Activated T-helper 1 cell treated with anti-CD3 and anti-CD28 coated beads, Interleukin-2, amount 50 U/mL, for 16 hours (primary cell): ENCODE data around the gene TPP2.

Experiments used
- DNase-seq, 2 donors: peaks; one replicate each; pipeline ENCODE4 v3.0.0-alpha.2; 2020; ENCODE audit warnings: low read depth in 1 of 2, low spot score in 1 of 2

TPP2 gene

DNA sequence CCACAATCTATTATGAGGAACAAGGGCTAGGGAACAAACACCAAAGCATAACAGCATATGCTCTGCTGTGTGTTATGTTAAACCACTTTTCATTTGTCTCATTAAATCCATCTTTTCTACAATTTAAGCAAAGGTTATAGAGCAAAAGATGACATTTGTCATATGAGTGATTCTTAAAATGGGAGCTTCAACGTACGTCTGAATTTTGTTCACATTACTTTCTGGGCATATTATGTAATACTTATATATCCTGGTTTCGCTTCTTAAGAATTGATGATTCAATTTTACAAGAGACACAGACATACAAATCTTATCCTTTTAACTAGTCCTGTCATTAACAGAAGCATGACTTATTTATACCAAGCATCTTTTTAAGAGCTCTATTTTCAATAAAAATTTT, 3.3 kb upstream of the TPP2 start:
- no peak for DNase-seq

DNA sequence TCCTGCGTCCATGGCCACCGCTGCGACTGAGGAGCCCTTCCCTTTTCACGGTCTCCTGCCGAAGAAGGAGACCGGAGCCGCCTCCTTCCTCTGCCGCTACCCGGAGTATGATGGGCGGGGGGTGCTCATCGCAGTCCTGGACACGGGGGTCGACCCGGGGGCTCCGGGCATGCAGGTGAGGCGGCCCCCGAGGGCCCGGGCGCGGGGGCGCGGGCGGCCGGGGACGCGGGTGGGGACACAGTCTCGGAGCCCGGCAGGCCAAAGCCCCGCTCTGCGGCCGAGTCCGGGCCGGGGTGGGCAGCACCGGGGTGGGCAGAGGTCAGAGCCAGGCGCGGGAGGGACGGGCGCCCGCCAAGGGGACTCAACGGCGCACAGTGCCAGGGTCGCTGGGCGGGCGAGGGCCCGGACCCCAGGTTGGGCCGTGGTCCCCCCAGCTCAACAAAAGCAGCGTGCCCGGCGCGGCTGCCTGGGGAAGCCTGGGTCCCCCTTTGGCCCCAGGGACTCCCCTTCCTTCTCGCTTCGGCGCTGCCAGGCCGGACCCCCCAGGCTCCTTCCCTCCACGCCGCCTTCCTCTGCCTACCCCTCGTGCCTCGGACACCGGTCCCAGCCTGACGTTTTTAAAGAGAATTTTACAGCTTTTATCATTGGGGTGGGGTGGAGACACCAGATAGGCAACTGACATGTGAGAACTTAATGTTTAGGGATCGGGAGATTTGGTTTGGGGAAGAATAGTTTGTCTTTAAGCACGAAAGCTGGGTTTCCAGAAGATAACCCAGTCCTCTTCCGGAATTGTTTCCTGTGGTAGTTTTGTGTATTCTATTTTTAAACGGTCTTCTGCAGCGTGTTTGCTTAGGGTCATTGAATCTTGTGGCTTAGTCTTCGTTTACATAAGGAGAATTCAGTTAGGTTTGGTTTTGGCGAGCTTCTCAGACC, 509 bp downstream of the TPP2 start:
- no peak for DNase-seq

DNA sequence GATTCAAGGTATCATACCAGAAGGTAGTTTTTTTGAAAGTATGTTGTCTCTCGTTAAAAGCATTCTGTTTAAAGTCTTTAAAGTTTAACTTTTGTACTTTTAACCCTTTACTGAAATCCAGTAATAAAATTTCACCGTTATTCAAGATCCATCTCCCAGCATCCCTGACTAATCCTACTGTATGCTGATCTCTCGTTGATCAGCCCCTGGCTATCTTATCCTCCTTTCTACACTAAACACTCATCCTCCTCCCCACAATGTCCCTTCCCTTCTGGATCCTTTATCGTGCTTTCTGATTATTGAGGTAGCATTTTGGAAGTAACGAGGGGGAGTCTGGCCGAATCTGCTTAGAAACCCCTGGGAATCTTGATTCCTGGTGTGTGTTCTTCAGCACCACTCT, 1.3 kb downstream of the TPP2 start:
- no peak for DNase-seq

DNA sequence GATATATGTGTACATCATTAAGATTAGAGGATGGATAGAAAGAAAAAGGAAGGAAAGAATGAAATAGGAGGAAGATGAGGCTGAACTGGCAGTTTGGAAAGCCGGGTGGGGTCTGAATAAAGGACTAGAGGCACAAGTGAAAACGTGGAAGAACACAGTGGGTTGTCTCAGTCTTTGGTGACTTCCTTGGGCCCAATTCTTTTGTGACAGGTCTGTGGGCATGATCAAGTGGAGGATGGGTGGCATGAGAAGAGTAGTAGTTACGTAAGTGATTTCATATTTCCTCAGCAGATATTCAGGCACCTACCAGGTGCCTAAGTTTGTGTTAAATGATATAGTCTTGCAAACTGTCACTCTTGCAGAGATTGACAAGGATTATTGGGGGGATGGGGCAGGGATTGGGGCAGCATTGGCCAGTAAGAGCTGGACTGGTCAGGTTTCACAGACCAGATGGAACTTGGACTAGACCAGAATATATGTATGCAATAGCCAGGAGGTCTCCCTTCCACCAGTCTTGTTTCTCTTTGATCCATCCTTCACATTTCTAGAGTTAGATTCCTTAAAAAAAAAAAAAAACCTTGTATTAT, 2.7 kb downstream of the TPP2 start:
- DNase-seq: no peak

DNA sequence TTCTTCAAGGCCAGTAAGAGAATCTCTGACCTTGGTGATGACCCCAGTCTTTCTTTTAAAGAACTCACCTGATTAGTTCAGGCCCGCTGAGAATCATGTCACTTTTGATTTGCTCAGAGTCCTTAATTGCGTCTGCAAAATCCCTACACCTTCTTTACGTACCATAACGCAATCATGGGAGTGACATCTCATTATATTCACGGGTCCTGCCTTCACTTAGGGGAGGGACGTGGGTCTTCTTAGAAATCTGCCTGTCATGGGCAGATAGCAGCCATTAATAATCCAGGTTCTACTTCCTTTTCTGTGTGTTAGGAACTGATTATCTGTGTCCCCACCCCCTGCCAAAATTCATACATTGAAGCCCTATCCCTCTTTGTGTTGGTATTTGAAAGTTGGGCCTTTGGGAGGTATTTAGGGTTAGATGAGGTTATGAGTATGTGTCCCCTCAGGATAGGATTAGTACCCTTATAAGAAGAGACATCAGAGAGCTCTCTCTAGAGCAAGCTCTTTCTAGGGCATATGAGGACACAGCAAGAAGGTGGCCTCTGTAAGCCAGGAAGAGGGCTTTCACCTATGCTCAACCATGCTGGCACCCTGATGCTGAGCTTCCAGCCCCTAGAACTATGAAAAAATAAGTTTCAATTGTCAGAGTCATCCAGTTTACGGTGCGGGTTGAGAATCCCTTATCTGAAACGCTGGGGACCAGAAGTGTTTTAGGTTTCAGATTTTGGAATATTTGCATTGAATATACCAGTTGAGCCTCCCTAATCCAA, 9.9 kb downstream of the TPP2 start:
- DNase-seq: no peak

DNA sequence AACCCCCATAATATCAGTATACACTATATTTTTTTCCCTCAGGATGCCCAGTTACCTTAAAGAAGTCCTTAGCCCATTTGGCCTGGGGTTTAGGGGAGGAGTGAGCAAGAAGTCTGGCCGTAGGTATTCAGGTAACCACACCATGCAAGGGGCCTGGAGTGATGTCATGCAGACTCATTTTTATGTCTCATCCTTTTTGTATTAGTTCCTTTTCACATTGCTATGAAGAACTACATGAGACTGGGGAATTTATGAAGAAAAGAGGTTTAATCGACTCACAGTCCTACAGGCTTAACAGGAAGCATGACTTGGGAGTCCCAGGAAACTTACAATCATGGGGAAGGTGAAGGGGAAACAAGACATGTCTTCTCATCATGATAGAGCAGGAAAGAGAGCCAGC, 12.2 kb downstream of the TPP2 start:
- no peak for DNase-seq

DNA sequence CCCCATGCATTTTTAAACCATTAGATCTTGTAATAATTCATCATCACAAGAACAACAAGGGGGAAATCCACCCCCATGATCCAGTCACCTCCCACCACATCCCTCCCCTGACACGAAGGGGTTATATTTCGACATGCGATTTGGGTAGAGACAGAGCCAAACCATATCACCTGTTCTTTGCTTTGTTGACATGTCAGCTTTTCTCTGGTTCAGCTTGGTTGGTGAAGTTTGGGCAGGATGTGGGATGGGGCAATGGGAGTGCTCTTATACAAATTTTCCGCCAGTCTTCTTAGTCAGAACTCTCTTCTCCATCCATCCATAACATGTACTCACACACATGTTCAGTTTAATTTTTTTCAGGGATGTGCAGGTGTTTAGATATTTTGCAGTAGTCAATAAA, 12.9 kb downstream of the TPP2 start:
- DNase-seq: no peak

DNA sequence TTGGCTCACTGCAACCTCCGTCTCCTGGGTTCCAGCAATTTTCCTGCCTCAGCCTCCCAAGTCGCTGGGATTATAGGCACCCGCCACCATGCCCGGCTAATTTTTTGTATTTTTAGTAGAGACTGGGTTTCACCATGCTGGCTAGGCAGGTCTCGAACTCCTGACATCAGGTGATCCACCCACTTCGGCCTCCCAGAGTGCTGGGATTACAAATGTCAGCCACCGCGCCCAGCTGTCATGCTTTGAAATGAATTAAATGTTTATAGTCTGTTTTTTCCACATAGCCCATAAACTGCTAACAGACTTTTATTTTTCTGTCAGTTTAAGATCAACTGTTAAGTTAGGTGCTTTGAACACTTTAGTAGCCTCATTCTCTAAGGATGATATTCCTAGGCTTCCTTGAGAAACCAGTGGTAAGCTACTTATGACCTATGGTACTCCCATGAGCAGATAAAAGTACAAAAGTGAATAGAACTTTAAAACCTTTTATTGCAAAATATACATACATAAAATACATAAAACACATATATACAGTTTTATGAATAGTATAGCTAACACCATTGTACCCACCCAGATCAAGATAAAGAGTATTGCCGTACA, 13.6 kb downstream of the TPP2 start:
- no peak for DNase-seq

DNA sequence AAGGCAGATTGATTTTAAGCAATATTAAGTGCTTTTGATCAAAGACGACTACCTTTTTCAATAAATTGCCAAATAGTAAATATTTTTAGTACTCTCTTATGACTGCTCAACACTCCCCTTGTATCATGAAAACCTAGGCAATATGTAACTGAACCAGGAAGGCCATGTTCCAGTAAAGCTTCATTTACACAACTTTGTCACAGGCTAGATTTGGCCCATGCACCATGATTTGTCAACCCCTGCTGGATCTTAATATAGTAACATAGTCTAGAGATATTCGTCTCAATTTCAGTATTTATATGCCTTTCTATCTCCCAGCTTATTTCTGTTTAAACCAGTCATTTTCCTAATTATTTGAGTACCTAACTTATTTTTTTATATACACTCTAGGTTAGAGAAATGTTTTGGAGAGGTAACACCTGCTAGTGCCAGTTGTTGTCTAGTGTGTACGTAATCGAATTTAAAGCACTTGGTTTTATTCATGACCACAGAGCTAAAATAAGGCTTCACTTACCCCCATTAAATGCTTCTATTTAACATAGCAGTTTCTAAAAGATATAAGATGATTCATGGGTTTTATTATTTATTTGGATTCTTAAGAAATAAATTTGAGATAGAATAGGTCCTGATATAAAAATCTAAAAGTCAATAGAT, 21.0 kb downstream of the TPP2 start:
- no peak for DNase-seq

DNA sequence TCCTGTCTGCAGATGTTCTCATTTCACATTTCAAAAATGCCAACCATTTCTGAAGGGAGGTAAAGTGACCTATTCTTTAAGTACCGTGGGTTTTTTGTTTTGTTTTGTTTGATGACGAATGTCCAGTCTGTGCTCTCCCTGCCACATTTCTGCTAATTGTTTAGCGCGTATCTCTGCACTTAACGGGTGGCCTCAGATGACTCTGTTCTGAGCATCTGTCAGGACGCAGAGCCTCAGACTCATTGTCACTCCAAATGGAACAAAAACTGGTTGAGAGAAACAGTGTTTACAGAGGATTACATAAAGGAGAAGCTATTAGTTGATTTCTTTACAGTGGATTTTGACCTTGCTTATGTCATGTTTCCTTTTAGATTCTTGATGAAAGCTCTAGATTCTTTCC, 23.7 kb downstream of the TPP2 start:
- no peak for DNase-seq

DNA sequence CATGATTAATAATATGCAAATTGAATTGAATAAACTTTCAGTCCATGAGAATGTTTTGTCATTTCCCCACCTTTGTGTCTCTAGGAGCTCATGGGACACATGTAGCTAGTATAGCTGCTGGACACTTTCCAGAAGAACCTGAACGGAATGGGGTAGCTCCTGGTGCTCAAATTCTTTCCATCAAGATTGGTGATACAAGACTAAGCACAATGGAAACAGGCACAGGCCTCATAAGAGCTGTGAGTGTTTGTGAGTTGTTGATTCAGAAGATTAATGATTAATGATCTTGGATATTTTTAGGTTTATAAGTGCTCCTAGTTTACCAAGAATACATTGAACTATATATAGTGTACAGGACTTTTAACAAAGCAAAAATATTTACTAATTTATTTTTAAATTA, 30.1 kb downstream of the TPP2 start:
- DNase-seq: no peak

DNA sequence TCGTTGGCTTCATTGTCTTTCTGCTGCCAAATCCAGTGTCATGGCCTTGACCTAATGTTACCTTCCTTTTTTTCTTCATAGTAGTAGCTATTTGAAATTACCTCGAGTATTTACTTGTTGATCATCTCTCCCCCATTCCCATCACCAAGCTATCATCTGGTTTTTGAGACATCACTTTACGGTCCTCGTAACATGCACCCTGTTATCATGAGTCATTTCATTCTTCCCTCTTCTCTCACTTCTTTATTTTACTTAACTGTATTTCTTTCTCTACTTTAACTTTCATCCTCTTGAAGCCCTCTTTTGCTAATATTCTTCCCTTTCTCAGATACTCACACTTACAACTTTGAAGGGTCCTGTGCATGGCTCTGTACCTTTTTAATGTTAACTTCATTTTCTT, 31.8 kb downstream of the TPP2 start:
- DNase-seq: no peak

DNA sequence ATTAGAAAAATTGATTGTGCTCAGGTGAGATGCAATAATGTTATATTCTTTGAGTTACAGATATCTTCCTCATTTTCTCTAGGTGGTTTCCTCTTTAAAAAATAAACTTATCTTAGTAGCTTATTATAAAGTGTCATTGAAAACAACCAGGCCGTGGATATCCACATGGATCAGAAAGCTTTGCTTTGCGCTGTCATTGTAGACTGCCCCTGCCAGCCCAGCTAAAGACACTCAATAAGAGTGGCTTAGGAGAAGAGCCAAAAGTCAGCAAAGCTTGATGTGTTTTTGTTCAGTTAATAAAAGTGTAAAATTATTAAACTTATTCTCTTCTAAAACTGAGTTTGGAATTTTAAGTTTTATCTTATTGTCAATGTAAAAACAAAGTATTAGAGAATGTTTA, 34.4 kb downstream of the TPP2 start:
- DNase-seq: no peak

DNA sequence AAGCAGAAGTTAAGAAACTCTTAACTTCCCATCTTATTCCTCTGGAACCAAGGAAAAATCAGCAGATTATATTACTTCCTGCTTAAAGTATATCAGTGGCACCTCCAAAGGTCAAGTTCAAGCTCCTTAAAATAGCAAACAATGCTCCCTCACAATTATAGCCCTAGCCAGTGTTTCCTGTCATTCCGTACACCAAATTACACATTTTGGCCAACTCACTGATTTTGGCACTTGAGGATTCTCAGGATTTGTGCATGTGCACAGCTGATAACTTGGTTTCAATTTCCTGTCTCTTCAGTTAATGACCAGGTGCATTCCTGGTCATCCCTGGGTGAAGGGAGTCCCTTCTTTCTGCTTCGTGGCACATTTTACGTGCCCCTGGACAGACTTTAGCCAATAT, 42.0 kb downstream of the TPP2 start:
- no peak for DNase-seq

DNA sequence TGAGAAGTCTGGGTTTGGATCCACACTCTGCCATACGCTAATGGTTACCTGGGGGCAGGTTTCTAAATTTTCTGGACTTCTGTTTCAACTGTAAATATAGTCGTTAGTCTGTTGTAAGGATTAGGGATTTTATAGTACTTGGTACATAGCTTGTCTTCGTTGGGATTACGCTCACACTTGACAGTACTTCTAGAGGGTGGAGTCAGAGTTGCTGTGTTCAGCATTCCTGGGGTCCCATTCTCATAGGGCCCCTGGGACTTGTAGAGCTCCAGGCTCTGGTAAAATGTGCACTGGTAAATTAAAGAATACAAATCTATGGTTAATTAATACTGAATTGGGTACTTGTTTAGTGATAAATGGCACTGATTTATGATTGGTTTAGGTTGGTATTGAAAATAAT, 45.2 kb downstream of the TPP2 start:
- no peak for DNase-seq

DNA sequence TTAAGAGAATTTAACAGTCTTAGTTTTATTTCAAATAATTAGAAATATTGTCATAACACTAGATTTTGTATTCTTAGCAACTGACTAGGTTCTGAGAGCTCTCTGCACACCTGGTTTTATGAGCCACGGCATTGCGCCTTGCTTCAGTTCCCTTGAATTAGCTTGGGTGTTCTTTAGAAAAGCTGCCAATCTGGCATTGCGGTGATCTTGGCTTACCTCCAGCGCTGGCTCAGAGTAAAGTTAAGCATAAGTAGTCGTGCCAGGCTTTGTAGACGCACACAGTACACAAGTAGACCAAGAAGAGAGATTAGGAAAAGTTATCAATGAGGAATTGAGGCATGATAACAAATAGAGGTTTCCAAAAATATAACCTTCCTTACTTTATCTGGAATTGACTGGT, 45.7 kb downstream of the TPP2 start:
- no peak for DNase-seq

DNA sequence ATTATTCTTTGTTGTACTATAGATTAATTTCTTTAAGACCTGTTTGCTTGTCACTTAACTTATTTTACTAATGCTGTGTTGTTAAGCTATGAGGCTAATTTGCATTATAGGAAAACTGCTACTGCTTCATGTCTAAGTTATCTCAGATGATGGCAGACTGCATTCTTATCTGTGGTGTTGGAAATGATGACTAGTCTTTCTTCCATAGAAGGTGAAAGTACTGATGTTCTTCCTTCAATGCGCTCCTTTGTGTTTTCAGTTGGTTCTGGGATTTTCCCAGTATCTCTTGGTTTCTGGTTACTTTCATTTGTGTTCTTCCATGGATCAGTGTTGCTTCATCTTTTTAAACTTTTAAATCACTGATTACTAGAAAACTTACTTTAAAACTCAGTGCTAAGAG, 46.9 kb downstream of the TPP2 start:
- DNase-seq: no peak

DNA sequence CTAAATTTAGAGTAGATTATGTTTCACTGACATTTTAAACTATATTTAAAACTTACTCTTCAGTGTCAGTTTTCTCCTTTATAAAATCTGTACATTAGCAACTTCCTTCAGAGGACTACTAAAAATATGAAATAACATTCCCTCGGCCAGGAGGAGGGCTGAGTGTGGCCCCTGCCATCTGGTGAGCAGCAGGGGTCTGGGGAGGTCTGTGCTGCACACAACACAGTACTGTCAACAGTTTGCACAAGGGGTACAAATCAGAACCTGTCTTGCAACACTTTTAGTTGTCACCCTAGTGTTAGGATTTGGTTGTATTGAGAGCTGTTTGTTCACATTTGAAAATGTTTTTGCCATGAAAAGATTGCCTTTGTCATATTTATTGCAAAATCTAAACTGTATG, 48.9 kb downstream of the TPP2 start:
- no peak for DNase-seq

DNA sequence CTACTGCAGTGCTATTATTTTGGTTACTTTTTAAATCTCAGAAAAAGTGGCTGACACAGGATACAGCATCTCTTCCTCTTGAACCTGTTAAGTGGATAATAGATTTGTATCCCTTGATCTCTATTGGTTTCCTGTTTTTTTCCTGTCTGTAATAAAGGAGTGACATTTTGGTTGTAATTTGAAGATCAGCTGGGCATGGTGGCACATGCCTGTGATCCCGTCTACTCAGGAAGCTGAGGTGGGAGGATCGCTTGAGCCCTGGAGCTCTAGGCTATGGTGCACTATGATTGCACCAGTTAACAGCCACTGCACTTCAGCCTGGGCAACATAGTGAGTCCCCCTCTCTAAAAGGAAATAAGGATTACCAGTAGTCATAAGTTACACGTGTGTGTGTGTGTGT, 51.3 kb downstream of the TPP2 start:
- no peak for DNase-seq

DNA sequence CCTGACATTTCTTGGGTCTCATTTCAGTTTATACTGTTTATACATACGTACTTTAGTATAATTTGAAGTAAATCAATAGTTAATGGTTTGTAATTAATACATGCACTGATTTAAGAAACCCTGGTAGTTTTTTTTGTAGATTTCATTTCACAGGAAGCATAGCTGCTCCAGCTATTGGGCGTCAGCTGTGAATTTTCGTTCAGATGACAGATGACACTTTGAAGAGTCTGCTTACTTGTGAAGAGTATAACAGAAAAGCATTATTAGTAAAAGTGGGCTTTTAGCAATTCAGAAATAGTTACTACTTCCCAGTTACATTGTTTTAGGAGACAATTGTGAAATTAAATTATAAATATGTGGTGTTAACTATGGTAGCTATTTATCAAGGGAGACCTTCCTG, 53.7 kb downstream of the TPP2 start:
- no peak for DNase-seq

DNA sequence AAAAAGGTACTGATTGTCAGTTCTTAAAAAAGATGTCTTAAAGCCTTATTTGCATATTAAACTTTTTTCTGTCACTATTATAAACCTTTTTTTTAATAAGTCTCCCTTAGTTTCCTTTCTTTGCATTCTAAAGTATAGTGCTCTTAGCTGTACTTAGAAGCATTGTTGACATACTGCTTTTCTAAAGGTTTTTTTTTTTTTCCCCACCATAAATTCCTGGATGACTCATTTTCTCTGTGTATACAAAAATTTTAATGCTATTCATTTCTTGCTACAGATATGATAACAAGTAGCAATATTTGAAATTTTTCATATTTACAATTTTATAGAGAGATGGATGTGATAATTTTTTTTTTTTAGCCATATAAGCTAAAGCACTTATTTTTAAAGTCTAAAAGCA, 54.6 kb downstream of the TPP2 start:
- DNase-seq: no peak
